ACC112 (cell line): ENCODE data around the gene NPFF.

Experiments used
- H2AFZ ChIP-seq: fragments of 200-600 bp; sonication (generic); one replicate; pipeline ENCODE4 v1.6.0; 2017; ENCODE audit warnings: antibody characterized with exemption, low read length; ENCODE audit not compliant: unreplicated experiment
- H3K27ac ChIP-seq: fragments of 200-600 bp; sonication (generic); 2 replicates; pipeline ENCODE4 v1.5.1; 2014; ENCODE audit warnings: low read depth, mild to moderate bottlenecking, antibody characterized with exemption, low read length, moderate library complexity
- H3K27me3 ChIP-seq: fragments of 200-600 bp; sonication (generic); 2 replicates; pipeline ENCODE4 v1.6.1; 2014; ENCODE audit warnings: mild to moderate bottlenecking, antibody characterized with exemption, low read length, moderate library complexity, mixed read lengths; ENCODE audit not compliant: insufficient read depth
- H3K36me3 ChIP-seq: fragments of 200-600 bp; sonication (generic); 2 replicates; pipeline ENCODE4 v1.6.1; 2016; ENCODE audit warnings: mild to moderate bottlenecking, antibody characterized with exemption, low read length, moderate library complexity, mixed read lengths; ENCODE audit not compliant: insufficient read depth
- H3K4me1 ChIP-seq: fragments of 200-600 bp; sonication (generic); one replicate; pipeline ENCODE4 v1.6.1; 2016; ENCODE audit warnings: low read length, mixed read lengths; ENCODE audit not compliant: insufficient read depth, unreplicated experiment, control insufficient read depth
- H3K4me3 ChIP-seq: fragments of 200-600 bp; sonication (generic); 2 replicates; pipeline ENCODE4 v1.5.1; 2014; ENCODE audit warnings: mild to moderate bottlenecking, low read depth, low read length
- H3K79me2 ChIP-seq: fragments of 200-600 bp; sonication (generic); one replicate; pipeline ENCODE4 v1.6.0; 2016; ENCODE audit warnings: low read length; ENCODE audit not compliant: control insufficient read depth, unreplicated experiment, insufficient read depth

The NPFF gene

GRCh38 chr12:53533471-53533870, 26.2 kb upstream of the NPFF start:
- no peak overlapping the region for H3K27ac ChIP-seq
- peaks cover 31% of the 10 kb centered on the region for H3K36me3 ChIP-seq
- H3K4me1 ChIP-seq, result no peaks in the 10 kb centered on the region
- H2AFZ ChIP-seq, result no peak overlapping the region
- H3K27me3 ChIP-seq, result no peaks in the 10 kb centered on the region
- H3K79me2 ChIP-seq, result no peaks in the 10 kb centered on the region
- H3K4me3 ChIP-seq, result no peak overlapping the region

- H3K36me3 ChIP-seq, result peaks cover 31% of the 10 kb centered on the region
Measured at GRCh38 chr12:53532524-53533445, 25.5 kb upstream of the NPFF start.

GRCh38 chr12:53532021-53532420, 24.7 kb upstream of the NPFF start:
- Histone ChIP-seq H3K79me2 (no peaks in the 10 kb centered on the region), H3K4me1 (no peaks in the 10 kb centered on the region), H3K4me3 (no peak overlapping the region), H3K36me3 (peaks cover 31% of the 10 kb centered on the region), H3K27ac (no peak overlapping the region), H2AFZ (no peak overlapping the region), H3K27me3 (no peaks in the 10 kb centered on the region)

More at GRCh38 chr12:53532524-53533445, 25.5 kb upstream of the NPFF start:
- no peaks in the 10 kb centered on the region for H3K79me2 ChIP-seq
- no peak overlapping the region for H3K4me3 ChIP-seq
- no peak overlapping the region for H2AFZ ChIP-seq
- H3K27me3 ChIP-seq, result no peaks in the 10 kb centered on the region
- no peaks in the 10 kb centered on the region for H3K4me1 ChIP-seq
- no peak overlapping the region for H3K27ac ChIP-seq

GRCh38 chr12:53530920-53531319, 23.6 kb upstream of the NPFF start:
- Histone ChIP-seq H3K36me3 (peaks cover 31% of the 10 kb centered on the region), H2AFZ (no peak overlapping the region), H3K27me3 (no peaks in the 10 kb centered on the region), H3K27ac (no peak overlapping the region), H3K4me3 (no peak overlapping the region), H3K79me2 (no peaks in the 10 kb centered on the region), H3K4me1 (no peaks in the 10 kb centered on the region)

- Histone ChIP-seq H3K27me3 (no peaks in the 10 kb centered on the region), H3K27ac (no peak overlapping the region), H3K4me3 (no peak overlapping the region), H3K79me2 (no peaks in the 10 kb centered on the region), H3K4me1 (no peaks in the 10 kb centered on the region), H2AFZ (no peak overlapping the region), H3K36me3 (peaks cover 27% of the 10 kb centered on the region)
Measured at GRCh38 chr12:53530061-53530460, 22.8 kb upstream of the NPFF start.

- Histone ChIP-seq H3K4me3 (no peak overlapping the region), H3K36me3 (no peaks in the 10 kb centered on the region; the same call in none of the 2 replicates), H2AFZ (no peak overlapping the region), H3K27me3 (no peaks in the 10 kb centered on the region), H3K4me1 (no peaks in the 10 kb centered on the region), H3K79me2 (no peaks in the 10 kb centered on the region), H3K27ac (no peak overlapping the region)
Measured at GRCh38 chr12:53524476-53524875, 17.2 kb upstream of the NPFF start.

- Histone ChIP-seq H3K36me3 (peaks cover 3% of the 10 kb centered on the region), H3K4me1 (no peaks in the 10 kb centered on the region), H3K27me3 (no peaks in the 10 kb centered on the region)
Measured at GRCh38 chr12:53523131-53523530, 15.8 kb upstream of the NPFF start.

GRCh38 chr12:53518381-53518780, 11.1 kb upstream of the NPFF start:
- Histone ChIP-seq H3K4me1 (no peaks in the 10 kb centered on the region), H3K27ac (no peak overlapping the region), H3K79me2 (no peaks in the 10 kb centered on the region), H3K36me3 (peaks cover 35% of the 10 kb centered on the region), H3K4me3 (no peak overlapping the region), H3K27me3 (no peaks in the 10 kb centered on the region), H2AFZ (no peak overlapping the region)

More at GRCh38 chr12:53523131-53523530, 15.8 kb upstream of the NPFF start:
- Histone ChIP-seq H2AFZ (no peak overlapping the region), H3K79me2 (no peaks in the 10 kb centered on the region), H3K27ac (no peak overlapping the region), H3K4me3 (no peak overlapping the region)

GRCh38 chr12:53516758-53517455, 9.6 kb upstream of the NPFF start:
- Histone ChIP-seq H3K4me1 (no peaks in the 10 kb centered on the region), H2AFZ (no peak overlapping the region), H3K27me3 (no peaks in the 10 kb centered on the region), H3K36me3 (peaks cover 40% of the 10 kb centered on the region; the same call in 1 of the 2 replicates), H3K4me3 (no peak overlapping the region), H3K79me2 (no peaks in the 10 kb centered on the region), H3K27ac (no peak overlapping the region)

- no peaks in the 10 kb centered on the region for H3K27me3 ChIP-seq
- no peaks in the 10 kb centered on the region for H3K79me2 ChIP-seq
- H3K4me1 ChIP-seq, result no peaks in the 10 kb centered on the region
- H3K4me3 ChIP-seq, result no peak overlapping the region
- no peak overlapping the region for H3K27ac ChIP-seq
- no peak overlapping the region for H2AFZ ChIP-seq
- peaks cover 40% of the 10 kb centered on the region; the same call in 1 of the 2 replicates for H3K36me3 ChIP-seq
Measured at GRCh38 chr12:53515291-53515680, 8.0 kb upstream of the NPFF start.
